ENCODE measurements around the gene PLEKHM3.

PLEKHM3 gene

GRCh38 chr2:208025037-208025813, at the start of gene PLEKHM3:
Gene PLEKHM3, minus strand, starts transcription at chr2:208025527. Its CDS starts 23,888 bp downstream, at chr2:208001639.
- DNase-seq: no peak

GRCh38 chr2:208074610-208075356, 49.5 kb upstream of the PLEKHM3 start:
- no peak for DNase-seq

- DNase-seq: no peak
These were observed 47.0 kb upstream of the PLEKHM3 start for GRCh38 chr2:208072250-208072892.

- no peak for DNase-seq
These were observed 43.9 kb upstream of the PLEKHM3 start for GRCh38 chr2:208069186-208069585.

- DNase-seq: no peak
These were observed 40.7 kb upstream of the PLEKHM3 start for GRCh38 chr2:208066016-208066415.

GRCh38 chr2:208065476-208065875, 40.1 kb upstream of the PLEKHM3 start:
- no peak for DNase-seq

- DNase-seq: no peak
These were observed 39.1 kb upstream of the PLEKHM3 start for GRCh38 chr2:208064220-208064961.

GRCh38 chr2:208062961-208063360, 37.6 kb upstream of the PLEKHM3 start:
- no peak for DNase-seq

GRCh38 chr2:208062113-208062512, 36.8 kb upstream of the PLEKHM3 start:
- DNase-seq: no peak

- DNase-seq: no peak
These were observed 31.8 kb upstream of the PLEKHM3 start for GRCh38 chr2:208057108-208057507.

GRCh38 chr2:208049441-208049840, 24.1 kb upstream of the PLEKHM3 start:
- DNase-seq: no peak

- DNase-seq: no peak
These were observed 23.7 kb upstream of the PLEKHM3 start for GRCh38 chr2:208049006-208049405.

- no peak for DNase-seq
These were observed 22.5 kb upstream of the PLEKHM3 start for GRCh38 chr2:208047840-208048239.

- DNase-seq: no peak
These were observed 21.4 kb upstream of the PLEKHM3 start for GRCh38 chr2:208046686-208047085.

- no peak for DNase-seq
These were observed 17.1 kb upstream of the PLEKHM3 start for GRCh38 chr2:208042450-208042849.

GRCh38 chr2:208042041-208042440, 16.7 kb upstream of the PLEKHM3 start:
- no peak for DNase-seq

- no peak for DNase-seq
These were observed 15.2 kb upstream of the PLEKHM3 start for GRCh38 chr2:208040199-208041171.

GRCh38 chr2:208039376-208040110, 14.2 kb upstream of the PLEKHM3 start:
- no peak for DNase-seq

GRCh38 chr2:208037564-208038487, 12.5 kb upstream of the PLEKHM3 start:
- no peak for DNase-seq

GRCh38 chr2:208036357-208036756, 11.0 kb upstream of the PLEKHM3 start:
- no peak for DNase-seq
